GM12878 (cell line): Measurements from ENCODE around the gene EML3. TPM values are rescaled to one million over a fixed set of nuclear protein-coding genes. Genes with fewer than 3 reads are reported as not detected.

ENCODE experiments used
- ATAC-seq: fragments of 200-7000 bp; cut with Tn5 transposase; 3 replicates; pipeline ENCODE4 v1.9.1; 2020; ENCODE audit warnings: mild to moderate bottlenecking, moderate library complexity
- BruUV-seq: library from RNA; stranded (reverse); fragments of 400-500 nt; replicated peaks from 2 replicates; lab custom pipeline; 2021; lab: Mats Ljungman, UMichigan
- CTCF ChIA-PET: fragments of 300-600 bp; sonication (Branson Sonifier 250); formaldehyde crosslinking; extraction: SDS; loops from one replicate; lab custom pipeline; 2021; ENCODE audit warnings: inconsistent platforms; lab: Yijun Ruan, JAX
- POLR2A ChIA-PET: fragments of 350-600 bp; formaldehyde crosslinking; extraction: SDS; loops from one replicate; lab custom pipeline; 2021; ENCODE audit warnings: inconsistent platforms; lab: Charles Lee
- RAD21 ChIA-PET: fragments of 300-600 bp; sonication (Branson Sonifier 250); formaldehyde crosslinking; loops from one replicate; lab custom pipeline; 2023; ENCODE audit warnings: antibody characterized with exemption; ENCODE audit not compliant: unreplicated experiment; lab: Charles Lee
- SMC1A ChIA-PET: fragments of 300-600 bp; sonication (Branson Sonifier 250); formaldehyde crosslinking; loops from one replicate; lab custom pipeline; 2023; ENCODE audit not compliant: unreplicated experiment, uncharacterized antibody; lab: Charles Lee
- DNase-seq: peaks from one replicate; pipeline ENCODE4 v3.0.0-alpha.2; 2011; ENCODE audit warnings: low read depth, low spot score
- FAIRE-seq: peaks from 3 replicates; lab custom pipeline; 2011; peaks lifted over from hg19 to GRCh38; lab: Jason Lieb, UNC
- H2AFZ ChIP-seq: 2 replicates; pipeline ENCODE4 v1.6.0; 2011; ENCODE audit warnings: low read depth, low read length, control low read depth; ENCODE audit not compliant: control insufficient read depth
- H3K27ac ChIP-seq: 2 replicates; pipeline ENCODE4 v1.5.1; 2011; ENCODE audit warnings: control low read depth; ENCODE audit not compliant: control insufficient read depth, insufficient read depth
- H3K27me3 ChIP-seq, 2 experiments: replicated peaks in 1 of 2; 2 replicates each; pipeline versions ENCODE4 v1.6.0 to v1.6.1; 2011; ENCODE audit warnings: low read length in 1 of 2; ENCODE audit not compliant: control insufficient read depth in 2 of 2, insufficient read depth in 2 of 2
- H3K36me3 ChIP-seq, 2 experiments: 2 replicates each; pipeline ENCODE4 v1.5.1; 2011; ENCODE audit warnings: low read length in 1 of 2; ENCODE audit not compliant: control insufficient read depth in 2 of 2, insufficient read depth in 2 of 2
- H3K4me1 ChIP-seq: 2 replicates; pipeline ENCODE4 v1.6.1; 2011; ENCODE audit warnings: mild to moderate bottlenecking, low read length, moderate library complexity, mixed read lengths; ENCODE audit not compliant: control insufficient read depth, insufficient read depth
- H3K4me2 ChIP-seq: 2 replicates; pipeline ENCODE4 v1.6.0; 2011; ENCODE audit warnings: control low read depth; ENCODE audit not compliant: control insufficient read depth, insufficient read depth
- H3K4me3 ChIP-seq: fragments of 200-600 bp; sonication (generic); 2 replicates; pipeline ENCODE4 v1.5.1; 2016
- H3K79me2 ChIP-seq: 2 replicates; pipeline ENCODE4 v1.6.0; 2011; ENCODE audit warnings: low read length; ENCODE audit not compliant: control insufficient read depth, insufficient read depth
- H3K9ac ChIP-seq: 2 replicates; pipeline ENCODE4 v1.8.0; 2011; ENCODE audit warnings: low read length, control low read depth, mixed read lengths; ENCODE audit not compliant: control insufficient read depth, insufficient read depth
- H3K9me3 ChIP-seq: replicated peaks from 3 replicates; pipeline ENCODE4 v1.5.1; 2011; ENCODE audit warnings: mild to moderate bottlenecking, low read length; ENCODE audit not compliant: control insufficient read depth, insufficient read depth
- H4K20me1 ChIP-seq: 2 replicates; pipeline ENCODE4 v1.6.0; 2011; ENCODE audit not compliant: control insufficient read depth, insufficient read depth
- ASH2L ChIP-seq: fragments of 300-600, 200-600 bp; sonication (generic); IDR thresholded peaks from 2 replicates; pipeline ENCODE4 v1.6.1; 2017; ENCODE audit warnings: low read depth, mild to moderate bottlenecking, borderline replicate concordance
- ATF2 ChIP-seq: IDR thresholded peaks from 2 replicates; pipeline ENCODE4 v1.6.1; 2012; ENCODE audit warnings: low read length, inconsistent platforms
- BCLAF1 ChIP-seq: fragments of 450-650 bp; IDR thresholded peaks from 2 replicates; pipeline ENCODE4 v1.6.1; 2017; ENCODE audit warnings: antibody characterized with exemption, mild to moderate bottlenecking, moderate library complexity
- CUX1 ChIP-seq: IDR thresholded peaks from 2 replicates; pipeline ENCODE4 v1.6.1; 2012; ENCODE audit warnings: improper control_type of control experiment, low read depth, low read length; ENCODE audit not compliant: insufficient replicate concordance
- IRF4 ChIP-seq: IDR thresholded peaks from 2 replicates; pipeline ENCODE4 v1.6.1; 2011; ENCODE audit warnings: low read depth, low read length
- NFIC ChIP-seq: IDR thresholded peaks from 2 replicates; pipeline ENCODE4 v1.6.1; 2012; ENCODE audit warnings: low read depth, mild to moderate bottlenecking, inconsistent platforms, low read length, moderate library complexity
- NR2C2 ChIP-seq: IDR thresholded peaks from 2 replicates; pipeline ENCODE4 v1.6.1; 2011; ENCODE audit warnings: borderline replicate concordance, low read depth; ENCODE audit not compliant: control insufficient read depth, insufficient read length
- POU2F2 ChIP-seq: IDR thresholded peaks from 3 replicates; pipeline ENCODE4 v1.6.1; 2011; ENCODE audit warnings: low read depth, mild to moderate bottlenecking, low read length, borderline replicate concordance
- WRNIP1 ChIP-seq: IDR thresholded peaks from 2 replicates; pipeline ENCODE4 v1.6.1; 2011; ENCODE audit warnings: low read depth, low read length, improper control_type of control experiment, borderline replicate concordance
- ZNF207 ChIP-seq: fragments of 450-650 bp; IDR thresholded peaks from 2 replicates; pipeline ENCODE4 v1.6.1; 2014; ENCODE audit warnings: antibody characterized with exemption, mild to moderate bottlenecking, borderline replicate concordance
- ZNF274 ChIP-seq: IDR thresholded peaks from one replicate; pipeline ENCODE4 v1.8.0; 2011; ENCODE audit not compliant: insufficient read length, insufficient read depth
- ZSCAN29 ChIP-seq: fragments of 450-650 bp; IDR thresholded peaks from 2 replicates; pipeline ENCODE4 v1.6.1; 2017; ENCODE audit warnings: mild to moderate bottlenecking, moderate library complexity
- WGBS: methylation state at CpG from one replicate; pipeline ENCODE4 v1.1.6; 2016; ENCODE audit warnings: low lambda C conversion rate; ENCODE audit not compliant: insufficient replicate concordance, insufficient coverage; ENCODE audit errors: missing lambda C conversion rate; 5-methylcytosine and 5-hydroxymethylcytosine counted together
- in situ Hi-C: fragments of 300-500 bp; cut with MboI; formaldehyde crosslinking; loops from 9 replicates; pipeline ENCODE4 v1.14.3; 2018; ENCODE audit warnings: mixed read lengths
- intact Hi-C: fragments of 100-400 bp; cut with micrococcal nuclease; formaldehyde crosslinking; loops from one replicate; pipeline ENCODE4 v1.14.2; 2022; ENCODE audit not compliant: unreplicated experiment
- polyA plus RNA-seq, 11 experiments: library from polyadenylated mRNA; depleted of rRNA in 4 of 11; unstranded in 6 of 11; stranded (reverse) in 5 of 11; fragments of >200 nt; fragmentation: Nextera tagmentation in 4 of 11; fragmentation: Illumina TruSeq in 1 of 11; extraction: Ambion mirVana in 4 of 11; extraction: Trizol in 1 of 11; gene quantifications; 1 replicate in 1 of 11; 2 replicates in 10 of 11; pipeline versions ENCODE4 v1.2.1 to v1.2.3, GENCODE V29; 2011 to 2016; ENCODE audit warnings: inconsistent platforms in 2 of 11, missing spikeins in 2 of 11, low read depth in 1 of 11
- total RNA-seq, 4 experiments: library from RNA; depleted of rRNA in 3 of 4; stranded (reverse); fragments of >200 nt in 3 of 4; fragmentation: Illumina TruSeq in 1 of 4; extraction: Trizol in 1 of 4; gene quantifications; 2 replicates each; pipeline versions ENCODE4 v1.2.1 to v1.2.3, GENCODE V29; 2013 to 2021

Gene EML3
- total and polyA plus RNA-seq, 10 of the 15 experiments (the other 5 are each of a cell fraction or from before 2014, with no cell fraction given), result 0.58 to 82.5 (median 24.8) TPM

- SMC1A ChIA-PET, result interaction anchor here (0.6 to 3.1 kb wide), 31 partner anchors 9 to 272 kb away, joined by 3 to 30 read pairs (median 4); partner anchors contain the start of genes B3GAT3, C11orf98, CSKMT and EEF1G
- POLR2A ChIA-PET, result interaction anchor here (0.5 to 3.1 kb wide), 39 partner anchors 10 to 333 kb away, joined by 3 to 37 read pairs (median 5); partner anchors contain the start of genes B3GAT3, BSCL2, C11orf98 and CSKMT
- BruUV-seq, result TSS peak; percentile 100
- DNase-seq (peak; percentile 98), ATAC-seq (peak; percentile 93), FAIRE-seq (peak; percentile 99)
- Histone ChIP-seq H3K4me2 (peak within 1 kb of the TSS; percentile 86), H3K9ac (peak within 1 kb of the TSS; percentile 89), H3K9me3 (no peaks in the 10 kb centered on the region), H4K20me1 (no peaks in the 10 kb centered on the region; the same call in 1 of the 2 replicates), H3K36me3 (peaks cover 24 to 39% of the 10 kb centered on the region in 2 experiments), H2AFZ (peak within 1 kb of the TSS; percentile 84), H3K4me3 (peak within 1 kb of the TSS; percentile 99), H3K79me2 (peaks cover 18% of the 10 kb centered on the region), H3K4me1 (peaks cover 8% of the 10 kb centered on the region), H3K27me3 (no peaks in the 10 kb centered on the region), H3K27ac (peak within 1 kb of the TSS; percentile 76)
- in situ Hi-C loops (no loop called here), intact Hi-C loops (loop anchor here (1.0 to 10.0 kb wide), 5 partner anchors 8 to 271 kb away; partner anchors contain the start of genes STX5, TEX54, UQCC3 and WDR74)
- CTCF ChIA-PET, result interaction anchor here (0.5 to 5.5 kb wide), 46 partner anchors 9 to 289 kb away, joined by 3 to 48 read pairs (median 5); partner anchors contain the start of genes B3GAT3, C11orf98, CSKMT and EEF1G
- whole genome bisulfite sequencing, result under 1% methylated on average over 58 of the region's 58 CpGs
- RAD21 ChIA-PET, result interaction anchor here (0.6 to 3.5 kb wide), 32 partner anchors 9 to 290 kb away, joined by 3 to 36 read pairs (median 6); partner anchors contain the start of genes B3GAT3, C11orf98, CSKMT and EEF1G
- TF ChIP-seq NFIC, result peak; percentile 33; the same call in 1 of the 2 replicates
- no peak for TF ChIP-seq ASH2L
- TF ChIP-seq ZNF207, result peak; percentile 89; the same call in 1 of the 2 replicates
- no peak for TF ChIP-seq BCLAF1
- peak; percentile 7; the same call in 1 of the 2 replicates for TF ChIP-seq ZSCAN29
- peak; percentile 63 for TF ChIP-seq ATF2
- TF ChIP-seq WRNIP1, result peak; percentile 98
- TF ChIP-seq NR2C2, result no peak
- no peak for TF ChIP-seq CUX1
- TF ChIP-seq IRF4, result peak; percentile 90
- TF ChIP-seq POU2F2, result peak; percentile 100
- TF ChIP-seq ZNF274, result no peak
Observed at GRCh38 chr11:62591448-62592145, 21.0 kb downstream of the EML3 start, which contains the start of gene TUT1. Gene TUT1 (minus strand): TSS chr11:62591523. CDS start chr11:62591485, 38 bp downstream.
